ENCODE measurements around the gene TMEM131L. TPM values are rescaled to one million over a fixed set of nuclear protein-coding genes. Genes with fewer than 3 reads are reported as not detected.
A peak's percentile ranks its signal among the peaks of the same experiment; 100 is the strongest.

Gene TMEM131L
- total RNA-seq, 1 experiment from 2014 or later: 14.6 TPM

DNA sequence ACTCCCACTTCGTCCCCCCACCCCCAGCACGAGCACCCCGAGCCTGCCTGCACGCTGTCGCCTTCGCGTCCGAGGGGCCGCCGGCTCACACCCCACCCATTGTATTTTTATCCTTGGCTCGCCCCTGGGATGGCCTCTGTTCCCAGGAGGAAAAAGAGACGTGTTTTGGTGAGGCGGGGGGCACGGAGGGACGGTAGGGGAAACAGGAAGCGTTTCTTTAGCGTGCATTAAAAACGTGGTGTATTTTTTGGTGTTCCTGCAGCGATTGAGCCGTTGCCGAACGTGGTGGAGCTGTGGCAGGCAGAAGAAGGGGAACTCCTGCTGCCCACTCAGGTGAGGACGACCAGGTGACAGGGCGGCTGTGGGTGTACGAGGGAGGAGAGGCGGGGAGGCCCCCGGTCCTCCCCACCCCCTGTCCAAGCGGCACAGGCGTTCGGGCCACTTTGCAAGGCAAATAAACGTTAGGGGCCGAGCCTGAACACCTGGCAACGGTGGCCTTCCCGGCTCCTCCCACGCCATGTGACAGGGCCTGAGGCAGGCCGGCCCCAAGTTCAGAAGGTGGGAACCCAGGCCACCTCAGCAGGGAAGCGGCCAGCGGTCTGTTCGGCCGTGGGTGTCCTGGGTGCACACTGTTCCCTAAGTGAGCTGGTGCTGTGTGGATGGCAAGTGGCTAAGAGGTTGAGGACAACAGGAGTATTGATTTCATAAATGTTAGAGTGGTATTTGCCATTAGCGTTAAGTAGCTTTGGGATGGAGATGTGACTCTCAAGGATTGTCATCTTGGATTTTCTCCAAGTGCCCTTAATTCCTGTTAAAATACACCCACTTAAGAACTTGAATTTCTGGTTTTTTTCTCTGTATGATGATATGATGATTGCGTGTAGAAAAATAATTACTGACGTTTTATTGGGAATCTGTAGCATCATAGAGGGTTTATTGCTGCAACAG, 1.1 kb downstream of the TMEM131L start:
- peaks cover 10% of the 10 kb centered on the region; the same call in 1 of the 2 replicates for H3K79me2 ChIP-seq (ENCODE audit: insufficient read depth, low read length)

More for the DNA sequence above, 1.1 kb downstream of the TMEM131L start:
- H3K4me2 ChIP-seq (ENCODE audit: insufficient read depth, insufficient read length, low read length): peak overlapping the region; percentile 79
- peak; percentile 84 for DNase-seq
- H3K9me3 ChIP-seq (ENCODE audit: control insufficient read depth, low read depth, low read length): no peaks in the 10 kb centered on the region
- no peaks in the 10 kb centered on the region; the same call in 1 of the 2 replicates for H3K27me3 ChIP-seq (ENCODE audit: insufficient read depth, low read length)
- Mint-ChIP-seq H3K27ac (peak overlapping the region; percentile 35 to 95 (median 85); a peak in 6 of 7 replicates), H3K36me3 (ENCODE audit: insufficient read depth in 1 of 3, low read depth in 3 of 3) (peaks cover 0 to 4% (median 3%) of the 10 kb centered on the region in 3 experiments; a peak in 5 of 7 replicates), H3K27me3 (ENCODE audit: low read depth) (peaks cover 13% of the 10 kb centered on the region), H3K4me3 (peak overlapping the region; percentile 83 to 94), H3K9me3 (no peaks in the 10 kb centered on the region; a peak in 1 of 5 replicates), H3K4me1 (peaks cover 24 to 31% of the 10 kb centered on the region in 2 experiments)
- H3K27ac ChIP-seq (ENCODE audit: insufficient read length, low read depth, low read length): no peak overlapping the region
- H2AK5ac ChIP-seq (ENCODE audit: insufficient read length, low read length): no peak overlapping the region
- no CpG with 5 or more reads among the region's 43 CpGs for WGBS (ENCODE audit: extremely low coverage, insufficient read length, low lambda C conversion rate)
- H2BK120ac ChIP-seq (ENCODE audit: low read depth, low read length, poor library complexity, severe bottlenecking): no peak overlapping the region
- no peak overlapping the region for H3K56ac ChIP-seq (ENCODE audit: insufficient read length, low read depth, low read length)
- no peak overlapping the region for H2BK15ac ChIP-seq (ENCODE audit: low read depth, low read length)
- H4K91ac ChIP-seq (ENCODE audit: insufficient read length, low read depth, low read length): no peak overlapping the region
- peaks cover 11% of the 10 kb centered on the region for H3K23me2 ChIP-seq (ENCODE audit: insufficient read length, low read depth, low read length, poor library complexity, severe bottlenecking)
- H2AFZ ChIP-seq (ENCODE audit: low read length): no peak overlapping the region
- no peak overlapping the region for H2BK12ac ChIP-seq (ENCODE audit: insufficient read length, low read depth, low read length)
- no peak overlapping the region for H2BK5ac ChIP-seq (ENCODE audit: insufficient read length, low read length)
- H4K20me1 ChIP-seq (ENCODE audit: control insufficient read depth, insufficient read depth, insufficient read length): no peaks in the 10 kb centered on the region
- H4K5ac ChIP-seq (ENCODE audit: insufficient read length, low read depth, low read length): no peak overlapping the region
- peak overlapping the region; percentile 47 for H3K9ac ChIP-seq (ENCODE audit: extremely low read depth, insufficient read length, low read length)
- H3K4me1 ChIP-seq (ENCODE audit: insufficient read depth, low read length): no peaks in the 10 kb centered on the region; the same call in none of the 2 replicates
- TF ChIP-seq, protein P1, sequence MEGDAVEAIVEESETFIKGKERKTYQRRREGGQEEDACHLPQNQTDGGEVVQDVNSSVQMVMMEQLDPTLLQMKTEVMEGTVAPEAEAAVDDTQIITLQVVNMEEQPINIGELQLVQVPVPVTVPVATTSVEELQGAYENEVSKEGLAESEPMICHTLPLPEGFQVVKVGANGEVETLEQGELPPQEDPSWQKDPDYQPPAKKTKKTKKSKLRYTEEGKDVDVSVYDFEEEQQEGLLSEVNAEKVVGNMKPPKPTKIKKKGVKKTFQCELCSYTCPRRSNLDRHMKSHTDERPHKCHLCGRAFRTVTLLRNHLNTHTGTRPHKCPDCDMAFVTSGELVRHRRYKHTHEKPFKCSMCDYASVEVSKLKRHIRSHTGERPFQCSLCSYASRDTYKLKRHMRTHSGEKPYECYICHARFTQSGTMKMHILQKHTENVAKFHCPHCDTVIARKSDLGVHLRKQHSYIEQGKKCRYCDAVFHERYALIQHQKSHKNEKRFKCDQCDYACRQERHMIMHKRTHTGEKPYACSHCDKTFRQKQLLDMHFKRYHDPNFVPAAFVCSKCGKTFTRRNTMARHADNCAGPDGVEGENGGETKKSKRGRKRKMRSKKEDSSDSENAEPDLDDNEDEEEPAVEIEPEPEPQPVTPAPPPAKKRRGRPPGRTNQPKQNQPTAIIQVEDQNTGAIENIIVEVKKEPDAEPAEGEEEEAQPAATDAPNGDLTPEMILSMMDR (conservative IDR thresholded peaks at IDR 0.05): no peak
- H3K79me1 ChIP-seq (ENCODE audit: insufficient read depth, low read depth, low read length, poor library complexity, severe bottlenecking): no peaks in the 10 kb centered on the region
- H2BK20ac ChIP-seq (ENCODE audit: low read depth, low read length, poor library complexity, severe bottlenecking): no peak overlapping the region
- no peak overlapping the region for H3T11ph ChIP-seq (ENCODE audit: low read length)
- H3K23ac ChIP-seq (ENCODE audit: insufficient read length, low read depth, low read length): no peak overlapping the region
- no peak overlapping the region for H3K4ac ChIP-seq (ENCODE audit: low read depth, low read length)
- H3K18ac ChIP-seq (ENCODE audit: insufficient read length, low read depth, low read length): peak overlapping the region; percentile 7
- H3K14ac ChIP-seq (ENCODE audit: insufficient read depth, low read length): peak overlapping the region; percentile 10; the same call in 1 of the 2 replicates
- H4K8ac ChIP-seq (replicated peaks; ENCODE audit: insufficient read length, low read depth, low read length): no peak overlapping the region

Data from H9 (cell line).